HG03159 (cell line): ENCODE data around the gene ADAMTSL4.
"Not testable (repeated sequence)": the region's sequence is repeated elsewhere in the genome, so short reads cannot be mapped to it uniquely, and the experiment has no call there.

Experiments used
- ATAC-seq: cut with Tn5 transposase; IDR thresholded peaks from one replicate; pipeline ENCODE4 v1.9.1; 2021; ENCODE audit warnings: mild to moderate bottlenecking, moderate library complexity; ENCODE audit not compliant: unreplicated experiment

Gene ADAMTSL4

DNA sequence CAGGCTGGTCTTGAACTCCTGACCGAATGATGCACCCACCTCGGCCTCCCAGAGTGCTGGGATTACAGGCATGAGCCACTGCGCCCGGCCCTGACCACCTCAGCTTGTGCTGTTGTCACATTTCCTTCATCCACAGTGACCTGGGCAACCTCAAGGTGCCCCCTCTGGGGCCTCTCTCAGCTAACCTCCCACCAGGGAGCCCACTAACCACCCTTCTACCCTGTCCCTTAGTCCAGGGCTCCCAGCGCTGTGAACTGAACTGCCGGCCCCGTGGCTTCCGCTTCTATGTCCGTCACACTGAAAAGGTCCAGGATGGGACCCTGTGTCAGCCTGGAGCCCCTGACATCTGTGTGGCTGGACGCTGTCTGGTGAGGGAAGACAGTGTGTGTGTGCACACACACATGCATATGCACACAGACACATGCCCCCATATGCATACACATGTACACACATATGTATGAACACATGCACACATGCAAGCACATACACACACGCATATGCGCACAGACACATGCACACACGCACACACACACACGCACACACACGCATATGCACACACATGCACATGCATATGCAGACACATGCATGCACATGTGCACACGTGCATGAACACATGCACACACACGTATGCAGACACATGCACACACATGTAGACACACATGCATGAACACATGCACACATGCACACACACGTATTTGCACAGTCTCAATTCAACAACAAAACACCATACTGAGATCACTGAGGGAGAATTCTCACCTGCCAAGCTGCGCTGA is 6.2 kb downstream of the ADAMTSL4 start:
- ATAC-seq = no peak

DNA sequence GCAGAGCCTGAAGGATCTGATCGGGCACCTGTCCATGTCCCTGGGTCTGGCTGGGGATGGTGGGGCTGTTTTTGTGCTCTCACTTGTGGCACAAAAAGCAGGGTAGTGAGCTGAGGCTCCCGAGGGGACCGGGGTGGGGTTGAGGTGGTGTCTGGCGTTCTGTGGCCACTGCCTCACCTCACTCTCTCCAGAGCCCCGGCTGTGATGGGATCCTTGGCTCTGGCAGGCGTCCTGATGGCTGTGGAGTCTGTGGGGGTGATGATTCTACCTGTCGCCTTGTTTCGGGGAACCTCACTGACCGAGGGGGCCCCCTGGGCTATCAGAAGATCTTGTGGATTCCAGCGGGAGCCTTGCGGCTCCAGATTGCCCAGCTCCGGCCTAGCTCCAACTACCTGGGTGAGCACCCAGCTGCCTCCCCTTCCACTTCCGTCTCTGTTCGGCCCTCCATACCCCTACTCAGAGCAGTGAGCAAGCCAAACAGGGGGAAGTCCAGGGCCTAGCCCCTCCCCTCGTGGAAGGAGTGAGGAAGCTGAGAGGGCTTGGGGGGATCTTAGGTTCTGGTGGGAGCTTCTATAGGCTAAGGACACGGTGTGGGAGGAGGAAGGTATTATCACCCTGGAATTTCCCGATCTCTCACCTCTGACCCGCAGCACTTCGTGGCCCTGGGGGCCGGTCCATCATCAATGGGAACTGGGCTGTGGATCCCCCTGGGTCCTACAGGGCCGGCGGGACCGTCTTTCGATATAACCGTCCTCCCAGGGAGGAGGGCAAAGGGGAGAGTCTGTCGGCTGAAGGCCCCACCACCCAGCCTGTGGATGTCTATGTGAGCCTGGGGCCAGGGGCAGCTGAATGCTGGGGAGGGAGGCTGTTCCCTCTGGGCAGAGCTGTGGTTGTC is 7.0 kb downstream of the ADAMTSL4 start:
- no peak for ATAC-seq

GRCh38 chr1:150557065-150557600 is 7.9 kb downstream of the ADAMTSL4 start:
- no peak for ATAC-seq

GRCh38 chr1:150557813-150558212 is 8.6 kb downstream of the ADAMTSL4 start:
- no peak for ATAC-seq

DNA sequence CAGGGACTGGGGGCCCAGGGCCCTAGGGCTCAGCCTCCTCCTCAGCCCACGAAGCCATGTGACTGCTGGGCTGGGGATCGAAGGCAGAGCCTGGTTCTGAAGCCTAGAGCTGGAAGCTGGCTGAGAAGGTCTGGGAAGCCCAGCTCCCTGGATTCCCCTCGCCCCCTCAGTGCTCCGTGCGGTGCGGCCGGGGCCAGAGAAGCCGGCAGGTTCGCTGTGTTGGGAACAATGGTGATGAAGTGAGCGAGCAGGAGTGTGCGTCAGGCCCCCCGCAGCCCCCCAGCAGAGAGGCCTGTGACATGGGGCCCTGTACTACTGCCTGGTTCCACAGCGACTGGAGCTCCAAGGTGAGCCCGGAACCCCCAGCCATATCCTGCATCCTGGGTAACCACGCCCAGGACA is 9.1 kb downstream of the ADAMTSL4 start:
- no peak for ATAC-seq

DNA sequence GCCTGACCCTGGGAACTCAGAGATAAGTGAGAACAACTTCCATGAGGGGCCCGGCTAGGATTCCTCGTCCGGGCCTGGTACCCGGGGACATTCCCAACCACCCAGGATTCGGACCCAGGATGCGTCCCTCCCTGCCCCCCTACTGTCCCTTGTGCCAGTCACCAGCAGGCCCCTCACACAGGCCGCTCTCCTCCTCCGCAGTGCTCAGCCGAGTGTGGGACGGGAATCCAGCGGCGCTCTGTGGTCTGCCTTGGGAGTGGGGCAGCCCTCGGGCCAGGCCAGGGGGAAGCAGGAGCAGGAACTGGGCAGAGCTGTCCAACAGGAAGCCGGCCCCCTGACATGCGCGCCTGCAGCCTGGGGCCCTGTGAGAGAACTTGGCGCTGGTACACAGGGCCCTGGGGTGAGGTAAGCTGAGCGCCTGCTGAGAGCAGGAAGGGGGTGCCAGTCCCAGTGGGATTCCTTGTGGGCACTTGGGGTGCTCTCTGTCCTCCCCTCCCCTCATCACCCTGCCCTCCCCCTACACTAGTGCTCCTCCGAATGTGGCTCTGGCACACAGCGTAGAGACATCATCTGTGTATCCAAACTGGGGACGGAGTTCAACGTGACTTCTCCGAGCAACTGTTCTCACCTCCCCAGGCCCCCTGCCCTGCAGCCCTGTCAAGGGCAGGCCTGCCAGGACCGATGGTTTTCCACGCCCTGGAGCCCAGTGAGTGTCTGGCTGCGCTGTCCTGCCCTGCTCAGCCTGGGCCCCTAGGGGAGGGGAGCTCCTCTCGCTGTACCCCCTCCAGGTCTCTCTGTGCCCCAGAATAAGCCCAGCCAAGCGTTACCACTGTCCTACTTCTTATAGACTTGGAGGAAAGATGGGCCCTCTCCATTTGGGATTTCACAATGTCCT is 9.8 kb downstream of the ADAMTSL4 start:
- no peak for ATAC-seq

DNA sequence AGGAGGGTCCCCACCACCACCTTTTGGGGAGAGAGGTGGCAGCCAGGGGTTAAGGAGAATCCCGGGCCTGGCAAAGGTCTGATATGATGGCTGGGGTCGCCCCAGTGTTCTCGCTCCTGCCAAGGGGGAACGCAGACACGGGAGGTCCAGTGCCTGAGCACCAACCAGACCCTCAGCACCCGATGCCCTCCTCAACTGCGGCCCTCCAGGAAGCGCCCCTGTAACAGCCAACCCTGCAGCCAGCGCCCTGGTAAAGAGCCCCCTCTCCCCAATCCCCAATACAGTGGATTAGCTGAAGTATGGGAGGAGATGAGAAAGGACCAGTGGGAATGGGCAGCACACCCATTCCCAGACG is 10.4 kb downstream of the ADAMTSL4 start:
- ATAC-seq = no peak

DNA sequence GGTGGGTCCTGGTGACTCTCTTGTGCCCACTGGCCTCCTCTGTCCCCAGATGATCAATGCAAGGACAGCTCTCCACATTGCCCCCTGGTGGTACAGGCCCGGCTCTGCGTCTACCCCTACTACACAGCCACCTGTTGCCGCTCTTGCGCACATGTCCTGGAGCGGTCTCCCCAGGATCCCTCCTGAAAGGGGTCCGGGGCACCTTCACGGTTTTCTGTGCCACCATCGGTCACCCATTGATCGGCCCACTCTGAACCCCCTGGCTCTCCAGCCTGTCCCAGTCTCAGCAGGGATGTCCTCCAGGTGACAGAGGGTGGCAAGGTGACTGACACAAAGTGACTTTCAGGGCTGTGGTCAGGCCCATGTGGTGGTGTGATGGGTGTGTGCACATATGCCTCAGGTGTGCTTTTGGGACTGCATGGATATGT is 10.8 kb downstream of the ADAMTSL4 start:
- ATAC-seq = no peak

GRCh38 chr1:150560576-150561253 is 11.5 kb downstream of the ADAMTSL4 start:
- peak; percentile 25 for ATAC-seq

- peak; percentile 5 for ATAC-seq
These were observed 12.2 kb downstream of the ADAMTSL4 start for GRCh38 chr1:150561254-150561973.

DNA sequence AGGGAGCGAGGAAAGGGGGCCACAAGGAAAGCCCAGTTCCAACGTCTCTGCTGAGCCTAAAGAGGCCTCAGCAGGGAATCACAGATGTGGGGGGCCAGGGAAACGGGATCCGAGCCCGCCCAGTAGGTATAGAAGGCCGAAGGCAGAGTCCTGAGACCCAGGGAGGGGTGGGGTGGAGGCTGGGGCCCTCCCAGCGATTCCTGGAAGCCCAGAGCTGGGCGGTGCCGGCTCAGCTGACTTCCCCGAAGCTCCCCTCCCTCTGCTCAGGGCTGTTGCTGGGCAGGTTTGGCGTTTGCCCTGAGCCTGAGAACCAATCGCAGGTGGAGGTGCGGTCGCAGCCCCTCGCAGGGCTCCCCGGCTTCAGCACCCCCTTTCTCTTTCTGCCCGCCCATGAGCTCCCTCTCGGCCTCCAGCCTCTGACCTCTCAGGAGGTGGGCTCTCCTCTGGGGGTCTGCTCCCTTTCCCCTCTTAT is 12.8 kb downstream of the ADAMTSL4 start:
- ATAC-seq = peak; percentile 37

DNA sequence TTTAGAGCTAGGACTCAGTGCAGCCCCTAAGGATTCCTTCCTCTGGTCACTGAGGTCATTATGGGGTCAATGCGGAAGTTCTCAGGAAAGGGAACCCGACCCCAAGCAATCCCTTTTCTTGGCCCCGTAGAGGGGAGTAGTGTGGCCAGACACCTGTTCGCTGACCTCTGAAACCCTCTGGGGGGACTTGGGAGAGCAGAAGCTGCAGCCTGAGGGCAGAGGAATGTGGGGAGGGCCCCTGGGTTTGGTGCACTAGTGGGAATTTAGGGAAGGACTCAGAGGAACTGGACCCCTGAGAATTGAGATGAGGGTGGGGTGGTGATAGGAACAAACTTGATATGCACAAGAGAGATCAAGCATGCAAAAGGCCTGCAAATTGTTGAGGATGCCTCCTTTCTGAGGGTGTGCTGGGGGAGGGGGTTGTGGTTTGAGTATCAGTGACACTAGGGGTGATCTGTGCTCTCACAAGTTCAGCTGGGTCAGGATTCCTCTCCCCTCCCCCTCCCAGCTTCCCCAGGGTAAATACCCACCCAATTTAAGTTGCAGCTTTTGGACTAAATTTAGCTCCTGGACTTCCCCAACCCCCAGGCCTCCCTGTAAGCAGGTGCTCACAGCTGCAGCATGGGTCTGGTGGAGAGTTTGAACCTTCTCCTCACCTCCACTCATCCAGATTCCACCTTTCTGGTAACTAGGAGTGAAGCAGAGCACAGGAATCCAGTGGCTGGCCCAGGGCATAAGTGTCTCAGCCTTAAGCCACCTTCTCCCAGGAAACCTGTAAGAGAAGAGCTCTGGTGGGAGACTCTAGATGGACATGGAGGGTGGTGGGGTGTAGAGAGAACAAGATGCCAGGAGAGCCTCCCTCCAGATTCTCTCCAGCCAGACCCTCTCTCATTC is 13.5 kb downstream of the ADAMTSL4 start:
- peak; percentile 43 for ATAC-seq

- ATAC-seq = no peak
These were observed 14.3 kb downstream of the ADAMTSL4 start for GRCh38 chr1:150563340-150564038.

GRCh38 chr1:150564051-150564991 is 15.1 kb downstream of the ADAMTSL4 start:
- ATAC-seq = no peak

DNA sequence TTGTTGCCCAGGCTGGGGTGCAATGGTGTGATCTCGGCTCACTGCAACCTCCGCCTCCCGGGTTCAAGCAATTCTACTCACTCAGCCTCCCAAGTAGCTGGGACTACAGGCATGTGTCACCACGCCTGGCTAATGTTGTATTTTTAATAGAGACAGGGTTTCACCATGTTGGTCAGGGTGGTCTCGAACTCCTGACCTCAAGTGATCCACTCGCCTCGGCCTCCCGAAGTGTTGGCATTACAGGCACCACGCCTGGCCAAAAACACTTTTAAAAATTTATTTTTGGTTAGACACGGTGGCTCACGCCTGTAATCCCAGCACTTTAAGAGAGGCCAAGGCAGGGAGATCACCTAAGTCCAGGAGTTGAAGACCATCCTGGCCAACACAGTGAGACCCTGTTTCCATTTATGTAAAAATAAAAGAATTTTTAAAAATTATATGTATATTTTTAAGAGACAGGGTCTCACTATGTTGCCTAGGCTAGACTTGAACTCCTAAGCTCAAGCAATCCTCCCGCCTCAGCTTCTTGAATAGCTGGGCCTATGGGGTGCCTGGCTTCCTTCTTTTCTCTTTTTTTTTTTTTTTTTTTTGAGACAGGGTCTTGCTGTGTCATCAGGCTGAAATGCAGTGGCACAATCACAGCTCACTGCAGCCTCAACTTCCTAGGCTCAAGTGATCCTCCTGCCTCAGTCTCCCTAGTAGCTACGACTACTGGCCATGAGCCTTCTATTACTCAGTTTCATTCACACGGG is 16.2 kb downstream of the ADAMTSL4 start:
- not testable (repeated sequence) for ATAC-seq
